ENCODE results near the gene DLX4. TPM values are rescaled to one million over a fixed set of nuclear protein-coding genes. Genes with fewer than 3 reads are reported as not detected.
A peak's percentile ranks its signal among the peaks of the same experiment; 100 is the strongest.

The DLX4 gene
- total RNA-seq, 1 experiment from 2014 or later, result 1.3 TPM

GRCh38 chr17:49956780-49957179, 12.2 kb upstream of the DLX4 start (continued):
- no peak for TF ChIP-seq PRDM15 (CRISPR knock-in tag; IDR thresholded peaks at IDR 0.05)

DNA sequence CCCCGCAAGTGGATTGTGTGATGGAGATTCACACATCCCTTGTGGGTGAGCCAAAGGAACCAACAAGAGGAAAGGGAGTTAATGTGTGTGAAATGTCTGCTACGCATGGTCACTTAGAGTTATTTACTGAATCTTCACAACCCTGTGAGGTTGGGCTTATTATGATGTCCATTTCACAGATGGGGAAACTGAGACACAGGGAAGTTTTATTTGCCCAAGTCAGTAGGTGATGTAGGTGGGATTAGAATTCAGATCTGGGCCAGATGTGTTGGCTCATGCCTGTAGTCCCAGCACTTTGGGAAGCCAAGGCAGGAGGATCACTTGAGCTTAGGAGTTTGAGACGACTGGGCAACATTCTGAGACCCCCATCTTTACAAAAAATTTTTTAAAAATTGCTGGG, 11.6 kb upstream of the DLX4 start:
- H3K36me3 Mint-ChIP-seq, result no peaks in the 10 kb centered on the region
- no peak overlapping the region for H3K4me3 Mint-ChIP-seq
- H3K9me3 Mint-ChIP-seq, result no peaks in the 10 kb centered on the region
- no peak overlapping the region for H3K27ac Mint-ChIP-seq
- DNase-seq (ENCODE audit: low spot score), result no peak
- ChIA-PET POLR2A (interaction anchor here (0.6 kb wide), 1 partner anchor 85 kb away, joined by 3 read pairs; no protein-coding TSS in a partner anchor), CTCF (interaction anchor here (0.5 to 5.1 kb wide), 5 partner anchors 37 to 1008 kb away, joined by 3 to 31 read pairs (median 6); partner anchors contain the start of gene DLX3)
- H3K27me3 Mint-ChIP-seq (ENCODE audit: low read depth), result peaks cover 59% of the 10 kb centered on the region
- ATAC-seq, result no peak
- H3K4me1 Mint-ChIP-seq, result peaks cover 11% of the 10 kb centered on the region
- TF ChIP-seq GTF2I (CRISPR knock-in tag; conservative IDR thresholded peaks at IDR 0.05), result 0 out of 2 replicates have a peak, but pooled peaks have one; percentile 19
- TF ChIP-seq, protein P1, sequence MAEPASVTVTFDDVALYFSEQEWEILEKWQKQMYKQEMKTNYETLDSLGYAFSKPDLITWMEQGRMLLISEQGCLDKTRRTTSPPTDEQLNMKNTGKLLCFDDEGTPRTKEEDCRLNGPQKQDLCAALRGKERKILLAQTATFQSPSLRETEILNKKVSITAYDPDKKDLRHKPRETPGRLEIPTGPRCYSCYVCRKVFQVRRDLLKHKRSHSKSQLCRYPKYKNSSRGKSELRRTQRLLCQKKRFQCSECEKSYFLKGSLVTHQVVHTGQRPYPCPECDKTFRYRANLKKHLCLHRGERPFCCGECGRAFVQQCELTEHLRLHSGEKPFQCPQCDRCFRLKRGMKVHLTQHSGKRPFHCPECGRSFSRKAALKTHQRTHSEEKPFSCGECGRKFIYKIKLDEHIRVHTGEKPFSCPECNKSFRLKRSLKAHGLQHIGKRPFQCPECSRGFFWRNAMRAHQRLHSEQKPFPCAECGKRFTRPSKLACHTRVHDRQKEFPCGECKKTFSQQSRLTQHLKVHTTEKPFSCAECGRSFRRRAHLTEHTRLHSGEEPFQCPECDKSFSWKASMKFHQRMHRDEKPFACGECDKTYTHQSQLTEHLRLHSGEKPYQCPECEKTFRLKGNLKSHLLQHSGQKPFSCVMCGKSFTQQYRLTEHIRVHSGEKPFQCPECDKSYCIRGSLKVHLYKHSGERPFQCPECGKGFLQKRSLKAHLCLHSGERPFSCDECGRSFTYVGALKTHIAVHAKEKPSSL (CRISPR knock-in tag; conservative IDR thresholded peaks at IDR 0.05), result no peak

DNA sequence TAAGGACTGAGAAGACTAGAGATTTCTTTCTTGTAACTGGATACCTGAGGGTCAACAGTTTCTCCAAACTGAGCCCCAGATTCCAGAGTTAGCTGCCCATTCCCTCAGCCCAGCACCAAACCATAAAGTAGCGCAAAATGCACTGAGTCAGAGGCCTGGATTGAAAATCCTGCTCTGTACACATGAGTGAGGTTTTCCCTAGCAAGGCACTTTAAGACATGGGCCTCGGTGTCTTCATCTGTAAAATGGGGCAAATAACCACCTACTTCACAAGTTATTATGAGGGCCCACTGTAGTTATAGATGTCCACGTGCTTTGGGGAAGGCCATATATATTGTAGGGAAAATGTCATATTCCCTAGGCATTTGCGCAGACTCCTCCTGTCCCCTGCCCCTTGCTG, 10.3 kb upstream of the DLX4 start:
- ATAC-seq (no peak), DNase-seq (ENCODE audit: low spot score) (no peak)
- ChIA-PET POLR2A (interaction anchor here (0.6 to 0.7 kb wide), 2 partner anchors 13 to 35 kb away, joined by 3 to 5 read pairs; no protein-coding TSS in a partner anchor), CTCF (interaction anchor here (0.6 to 5.1 kb wide), 5 partner anchors 35 to 1467 kb away, joined by 3 to 31 read pairs (median 3); no protein-coding TSS in a partner anchor)
- no peak overlapping the region for H3K4me3 Mint-ChIP-seq
- TF ChIP-seq FOXP1 (CRISPR knock-in tag; IDR thresholded peaks at IDR 0.05; ENCODE audit: borderline replicate concordance) (no peak), ZNF671 (CRISPR knock-in tag; IDR thresholded peaks at IDR 0.05) (no peak), TEAD1 (CRISPR knock-in tag; IDR thresholded peaks at IDR 0.05) (no peak), NFE2L1 (CRISPR knock-in tag; IDR thresholded peaks at IDR 0.05) (no peak), EMX1 (CRISPR knock-in tag; IDR thresholded peaks at IDR 0.05) (no peak), ESRRA (CRISPR knock-in tag; IDR thresholded peaks at IDR 0.05; ENCODE audit: borderline replicate concordance) (no peak), ZNF138 (CRISPR knock-in tag; conservative IDR thresholded peaks at IDR 0.05) (no peak), IRF1 (CRISPR knock-in tag; IDR thresholded peaks at IDR 0.05) (no peak), ZSCAN18 (CRISPR knock-in tag; IDR thresholded peaks at IDR 0.05) (no peak), ZNF423 (CRISPR knock-in tag; IDR thresholded peaks at IDR 0.05) (no peak), TP53 (CRISPR knock-in tag; IDR thresholded peaks at IDR 0.05) (no peak), CDX4 (CRISPR knock-in tag; IDR thresholded peaks at IDR 0.05; ENCODE audit: borderline replicate concordance) (no peak), NR1H2 (CRISPR knock-in tag; IDR thresholded peaks at IDR 0.05) (no peak), NFATC4 (CRISPR knock-in tag; IDR thresholded peaks at IDR 0.05) (no peak), ZNF416 (CRISPR knock-in tag; IDR thresholded peaks at IDR 0.05) (no peak)
- TF ChIP-seq, protein P2, sequence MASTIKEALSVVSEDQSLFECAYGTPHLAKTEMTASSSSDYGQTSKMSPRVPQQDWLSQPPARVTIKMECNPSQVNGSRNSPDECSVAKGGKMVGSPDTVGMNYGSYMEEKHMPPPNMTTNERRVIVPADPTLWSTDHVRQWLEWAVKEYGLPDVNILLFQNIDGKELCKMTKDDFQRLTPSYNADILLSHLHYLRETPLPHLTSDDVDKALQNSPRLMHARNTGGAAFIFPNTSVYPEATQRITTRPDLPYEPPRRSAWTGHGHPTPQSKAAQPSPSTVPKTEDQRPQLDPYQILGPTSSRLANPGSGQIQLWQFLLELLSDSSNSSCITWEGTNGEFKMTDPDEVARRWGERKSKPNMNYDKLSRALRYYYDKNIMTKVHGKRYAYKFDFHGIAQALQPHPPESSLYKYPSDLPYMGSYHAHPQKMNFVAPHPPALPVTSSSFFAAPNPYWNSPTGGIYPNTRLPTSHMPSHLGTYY (CRISPR knock-in tag; IDR thresholded peaks at IDR 0.05), result no peak
- H3K36me3 Mint-ChIP-seq, result no peaks in the 10 kb centered on the region
- H3K27ac Mint-ChIP-seq, result no peak overlapping the region
- no peaks in the 10 kb centered on the region for H3K9me3 Mint-ChIP-seq
- peaks cover 69% of the 10 kb centered on the region for H3K27me3 Mint-ChIP-seq (ENCODE audit: low read depth)
- H3K4me1 Mint-ChIP-seq, result peaks cover 21% of the 10 kb centered on the region
